DOHH2 (cell line): ENCODE data around the gene TTC28.

Source experiments
- EZH2phosphoT487 ChIP-seq: fragments of 200-600 bp; sonication (generic); IDR thresholded peaks from 2 replicates; pipeline ENCODE4 v1.6.1; 2017; ENCODE audit warnings: borderline replicate concordance, mild to moderate bottlenecking, antibody characterized with exemption, low read length, moderate library complexity, mixed read lengths
- TF ChIP-seq, protein P1 (sequence below): fragments of 200-600 bp; sonication (generic); IDR thresholded peaks from one replicate; pipeline ENCODE4 v1.5.1; 2014; ENCODE audit warnings: antibody characterized with exemption, mild to moderate bottlenecking, low read depth, low read length; ENCODE audit not compliant: poor library complexity, severe bottlenecking

DNA sequence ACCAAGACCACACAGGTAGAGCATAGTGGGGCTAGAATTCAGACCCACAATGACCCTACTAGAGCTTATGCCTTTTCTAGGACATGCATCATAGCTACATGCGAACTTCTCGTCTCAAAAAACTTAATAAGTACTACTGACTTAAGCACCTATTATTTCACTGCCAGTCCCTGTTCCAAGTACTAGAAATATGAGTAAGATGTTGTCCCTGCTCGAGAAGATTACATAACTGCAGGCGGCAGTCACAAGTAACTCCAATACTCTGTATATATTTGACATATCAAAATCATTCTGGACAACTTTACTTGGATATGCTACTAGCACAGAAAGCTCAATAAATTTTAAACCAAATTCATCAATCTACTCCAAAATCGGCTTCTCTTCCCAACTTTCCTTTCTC is 235.0 kb downstream of the TTC28 start:
- TF ChIP-seq, protein P1, sequence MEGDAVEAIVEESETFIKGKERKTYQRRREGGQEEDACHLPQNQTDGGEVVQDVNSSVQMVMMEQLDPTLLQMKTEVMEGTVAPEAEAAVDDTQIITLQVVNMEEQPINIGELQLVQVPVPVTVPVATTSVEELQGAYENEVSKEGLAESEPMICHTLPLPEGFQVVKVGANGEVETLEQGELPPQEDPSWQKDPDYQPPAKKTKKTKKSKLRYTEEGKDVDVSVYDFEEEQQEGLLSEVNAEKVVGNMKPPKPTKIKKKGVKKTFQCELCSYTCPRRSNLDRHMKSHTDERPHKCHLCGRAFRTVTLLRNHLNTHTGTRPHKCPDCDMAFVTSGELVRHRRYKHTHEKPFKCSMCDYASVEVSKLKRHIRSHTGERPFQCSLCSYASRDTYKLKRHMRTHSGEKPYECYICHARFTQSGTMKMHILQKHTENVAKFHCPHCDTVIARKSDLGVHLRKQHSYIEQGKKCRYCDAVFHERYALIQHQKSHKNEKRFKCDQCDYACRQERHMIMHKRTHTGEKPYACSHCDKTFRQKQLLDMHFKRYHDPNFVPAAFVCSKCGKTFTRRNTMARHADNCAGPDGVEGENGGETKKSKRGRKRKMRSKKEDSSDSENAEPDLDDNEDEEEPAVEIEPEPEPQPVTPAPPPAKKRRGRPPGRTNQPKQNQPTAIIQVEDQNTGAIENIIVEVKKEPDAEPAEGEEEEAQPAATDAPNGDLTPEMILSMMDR = no peak
- TF ChIP-seq EZH2phosphoT487 = no peak
